Astrocyte (in vitro differentiated cells and primary cell): Measurements from ENCODE around the gene CISH. TPM values are rescaled to one million over a fixed set of nuclear protein-coding genes. Genes with fewer than 3 reads are reported as not detected.

Source experiments
- DNase-seq: peaks from one replicate; pipeline ENCODE4 v3.0.0-alpha.2; 2010; ENCODE audit warnings: low read depth
- FAIRE-seq: peaks from 2 replicates; lab custom pipeline; 2011; peaks lifted over from hg19 to GRCh38; lab: Jason Lieb, UNC
- H2AFZ ChIP-seq: 2 replicates; pipeline ENCODE4 v1.6.0; 2012; ENCODE audit warnings: low read depth, low read length, inconsistent platforms
- H3K27ac ChIP-seq: 2 replicates; pipeline ENCODE4 v1.5.1; 2011; ENCODE audit warnings: low read depth, low read length, inconsistent platforms
- H3K27me3 ChIP-seq: 2 replicates; pipeline ENCODE4 v1.6.0; 2011; ENCODE audit warnings: low read length, inconsistent platforms; ENCODE audit not compliant: insufficient read depth
- H3K36me3 ChIP-seq: 2 replicates; pipeline ENCODE4 v1.5.1; 2011; ENCODE audit warnings: low read length, inconsistent platforms; ENCODE audit not compliant: insufficient read depth
- H3K4me1 ChIP-seq: 2 replicates; pipeline ENCODE4 v1.5.1; 2011; ENCODE audit warnings: low read length, inconsistent platforms; ENCODE audit not compliant: insufficient read depth
- H3K4me2 ChIP-seq: 2 replicates; pipeline ENCODE4 v1.6.0; 2012; ENCODE audit warnings: low read length, inconsistent platforms
- H3K4me3 ChIP-seq: 2 replicates; pipeline ENCODE4 v1.5.1; 2011; ENCODE audit warnings: low read depth, mild to moderate bottlenecking, low read length, inconsistent platforms; ENCODE audit not compliant: insufficient read depth
- H3K79me2 ChIP-seq: 2 replicates; pipeline ENCODE4 v1.6.0; 2012; ENCODE audit warnings: mild to moderate bottlenecking, low read length, inconsistent platforms; ENCODE audit not compliant: insufficient read depth
- H3K9ac ChIP-seq: 2 replicates; pipeline ENCODE4 v1.6.0; 2012; ENCODE audit warnings: mild to moderate bottlenecking, low read length, inconsistent platforms
- H3K9me3 ChIP-seq: 2 replicates; pipeline ENCODE4 v1.5.1; 2012; ENCODE audit warnings: low read depth, mild to moderate bottlenecking, low read length, inconsistent platforms; ENCODE audit not compliant: insufficient read depth
- H4K20me1 ChIP-seq: 2 replicates; pipeline ENCODE4 v1.6.0; 2012; ENCODE audit warnings: low read length, inconsistent platforms; ENCODE audit not compliant: insufficient read depth
- H3K27ac Mint-ChIP-seq: one replicate; pipeline ENCODE4 v1.8.0; 2021; ENCODE audit warnings: mild to moderate bottlenecking, mixed read lengths; ENCODE audit not compliant: unreplicated experiment
- H3K27me3 Mint-ChIP-seq: one replicate; pipeline ENCODE4 v1.8.0; 2021; ENCODE audit warnings: low read depth, mixed read lengths; ENCODE audit not compliant: unreplicated experiment
- H3K36me3 Mint-ChIP-seq: one replicate; pipeline ENCODE4 v1.8.0; 2021; ENCODE audit warnings: low read depth, mixed read lengths; ENCODE audit not compliant: unreplicated experiment
- H3K4me1 Mint-ChIP-seq: one replicate; pipeline ENCODE4 v1.8.0; 2021; ENCODE audit warnings: low read depth, mixed read lengths; ENCODE audit not compliant: unreplicated experiment
- H3K4me3 Mint-ChIP-seq: one replicate; pipeline ENCODE4 v1.8.0; 2021; ENCODE audit warnings: mild to moderate bottlenecking, moderate library complexity, mixed read lengths; ENCODE audit not compliant: unreplicated experiment
- H3K9me3 Mint-ChIP-seq: one replicate; pipeline ENCODE4 v1.8.0; 2021; ENCODE audit warnings: mild to moderate bottlenecking, mixed read lengths; ENCODE audit not compliant: unreplicated experiment
- EZH2 ChIP-seq: IDR thresholded peaks from 2 replicates; pipeline ENCODE4 v1.6.1; 2012; ENCODE audit warnings: mild to moderate bottlenecking, low read length, inconsistent platforms; ENCODE audit not compliant: insufficient read depth
- total RNA-seq: library from RNA; stranded (reverse); gene quantifications from 2 replicates; pipeline ENCODE4 v1.2.1, GENCODE V29; 2021
- TF ChIP-seq, protein P1 (sequence below): IDR thresholded peaks from 2 replicates; pipeline ENCODE4 v1.5.1; 2011; ENCODE audit warnings: low read depth, mild to moderate bottlenecking, inconsistent platforms, low read length, moderate library complexity; ENCODE audit not compliant: insufficient read depth

CISH gene
- total RNA-seq, 1 donor from 2014 or later = 1.2 TPM

DNA sequence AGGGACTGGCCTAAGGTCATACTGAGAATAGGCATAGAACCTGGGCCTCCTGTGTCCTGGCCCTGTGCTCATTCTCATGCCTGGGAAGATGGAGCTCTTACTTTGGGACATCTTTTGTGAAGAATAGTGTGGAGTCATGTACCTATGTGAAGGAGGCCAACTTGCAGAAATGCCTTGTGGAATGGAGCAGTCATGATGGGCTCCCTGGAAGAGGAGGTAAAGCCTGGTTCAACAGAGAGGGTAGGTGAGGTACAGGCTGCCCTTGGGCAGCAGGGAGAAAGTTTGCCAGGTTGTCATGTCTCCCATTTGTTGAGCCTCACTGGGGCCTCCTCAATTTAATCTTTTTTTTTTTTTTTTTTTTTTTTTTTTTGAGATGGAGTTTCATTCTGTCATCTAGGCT lies 23.5 kb upstream of the CISH start:
- Histone ChIP-seq H3K9ac (no peak overlapping the region), H3K27me3 (no peaks in the 10 kb centered on the region), H3K4me2 (no peak overlapping the region), H3K4me1 (peaks cover 29% of the 10 kb centered on the region), H3K36me3 (no peaks in the 10 kb centered on the region), H4K20me1 (peaks cover 23% of the 10 kb centered on the region), H3K9me3 (no peaks in the 10 kb centered on the region), H3K27ac (no peak overlapping the region), H3K79me2 (no peaks in the 10 kb centered on the region), H3K4me3 (no peak overlapping the region), H2AFZ (no peak overlapping the region)
- Mint-ChIP-seq H3K9me3 (no peaks in the 10 kb centered on the region), H3K4me3 (no peak overlapping the region), H3K27ac (no peak overlapping the region), H3K36me3 (no peaks in the 10 kb centered on the region), H3K27me3 (no peaks in the 10 kb centered on the region), H3K4me1 (peaks cover 29% of the 10 kb centered on the region)
- no peak for TF ChIP-seq EZH2
- TF ChIP-seq, protein P1, sequence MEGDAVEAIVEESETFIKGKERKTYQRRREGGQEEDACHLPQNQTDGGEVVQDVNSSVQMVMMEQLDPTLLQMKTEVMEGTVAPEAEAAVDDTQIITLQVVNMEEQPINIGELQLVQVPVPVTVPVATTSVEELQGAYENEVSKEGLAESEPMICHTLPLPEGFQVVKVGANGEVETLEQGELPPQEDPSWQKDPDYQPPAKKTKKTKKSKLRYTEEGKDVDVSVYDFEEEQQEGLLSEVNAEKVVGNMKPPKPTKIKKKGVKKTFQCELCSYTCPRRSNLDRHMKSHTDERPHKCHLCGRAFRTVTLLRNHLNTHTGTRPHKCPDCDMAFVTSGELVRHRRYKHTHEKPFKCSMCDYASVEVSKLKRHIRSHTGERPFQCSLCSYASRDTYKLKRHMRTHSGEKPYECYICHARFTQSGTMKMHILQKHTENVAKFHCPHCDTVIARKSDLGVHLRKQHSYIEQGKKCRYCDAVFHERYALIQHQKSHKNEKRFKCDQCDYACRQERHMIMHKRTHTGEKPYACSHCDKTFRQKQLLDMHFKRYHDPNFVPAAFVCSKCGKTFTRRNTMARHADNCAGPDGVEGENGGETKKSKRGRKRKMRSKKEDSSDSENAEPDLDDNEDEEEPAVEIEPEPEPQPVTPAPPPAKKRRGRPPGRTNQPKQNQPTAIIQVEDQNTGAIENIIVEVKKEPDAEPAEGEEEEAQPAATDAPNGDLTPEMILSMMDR = no peak
- FAIRE-seq (no peak), DNase-seq (no peak)

- Mint-ChIP-seq H3K4me1 (peaks cover 16% of the 10 kb centered on the region), H3K9me3 (no peaks in the 10 kb centered on the region), H3K4me3 (no peak overlapping the region), H3K27ac (no peak overlapping the region), H3K27me3 (no peaks in the 10 kb centered on the region), H3K36me3 (no peaks in the 10 kb centered on the region)
- no peak for DNase-seq
- H3K27me3 ChIP-seq = no peaks in the 10 kb centered on the region
- no peaks in the 10 kb centered on the region for H3K36me3 ChIP-seq
- no peak overlapping the region for H2AFZ ChIP-seq
- no peak overlapping the region for H3K27ac ChIP-seq
- H3K9me3 ChIP-seq = no peaks in the 10 kb centered on the region
- H3K4me3 ChIP-seq = no peak overlapping the region
- no peak overlapping the region for H3K9ac ChIP-seq
- TF ChIP-seq, protein P1 = no peak
- no peak for TF ChIP-seq EZH2
- peaks cover 16% of the 10 kb centered on the region for H4K20me1 ChIP-seq
- no peak overlapping the region for H3K4me2 ChIP-seq
- FAIRE-seq = no peak
- H3K79me2 ChIP-seq = peaks cover 4% of the 10 kb centered on the region
- peaks cover 17% of the 10 kb centered on the region for H3K4me1 ChIP-seq
Measured at GRCh38 chr3:50633230-50633790, 21.7 kb upstream of the CISH start.

GRCh38 chr3:50632450-50632849 lies 20.9 kb upstream of the CISH start:
- TF ChIP-seq, protein P1 = no peak
- no peak for TF ChIP-seq EZH2

More at GRCh38 chr3:50632450-50632849, 20.9 kb upstream of the CISH start:
- no peak overlapping the region for H3K9ac ChIP-seq
- H2AFZ ChIP-seq = no peak overlapping the region
- H3K79me2 ChIP-seq = peaks cover 6% of the 10 kb centered on the region
- H3K4me1 Mint-ChIP-seq = peaks cover 12% of the 10 kb centered on the region
- peaks cover 16% of the 10 kb centered on the region for H4K20me1 ChIP-seq
- H3K36me3 Mint-ChIP-seq = no peaks in the 10 kb centered on the region
- FAIRE-seq (no peak), DNase-seq (no peak)
- H3K27ac ChIP-seq = no peak overlapping the region
- H3K9me3 ChIP-seq = no peaks in the 10 kb centered on the region
- H3K9me3 Mint-ChIP-seq = no peaks in the 10 kb centered on the region
- H3K4me1 ChIP-seq = peaks cover 20% of the 10 kb centered on the region
- H3K36me3 ChIP-seq = no peaks in the 10 kb centered on the region
- peak overlapping the region; percentile 20 for H3K27ac Mint-ChIP-seq
- no peak overlapping the region for H3K4me3 ChIP-seq
- H3K27me3 Mint-ChIP-seq = no peaks in the 10 kb centered on the region
- H3K4me3 Mint-ChIP-seq = no peak overlapping the region
- H3K27me3 ChIP-seq = no peaks in the 10 kb centered on the region
- H3K4me2 ChIP-seq = no peak overlapping the region
